ENCODE data around the gene KLK3. TPM values are rescaled to one million over a fixed set of nuclear protein-coding genes. Genes with fewer than 3 reads are reported as not detected.
A peak's percentile ranks its signal among the peaks of the same experiment; 100 is the strongest.

The KLK3 gene
- total RNA-seq, 1 experiment from 2014 or later: not detected

GRCh38 chr19:50819636-50820035 is 35.1 kb upstream of the KLK3 start:
- peaks cover 24 to 52% of the 10 kb centered on the region in 2 experiments for H3K4me1 ChIP-seq (ENCODE audit: control insufficient read depth in 1 of 2, insufficient read depth in 2 of 2, low read length in 2 of 2)
- no peaks in the 10 kb centered on the region for H3K79me2 ChIP-seq (ENCODE audit: insufficient read depth, low read length)
- no peak overlapping the region for H2AFZ ChIP-seq (ENCODE audit: low read depth, low read length, poor library complexity, severe bottlenecking)
- H3K27ac ChIP-seq (ENCODE audit: low read depth, low read length): no peak overlapping the region
- H3K36me3 ChIP-seq (ENCODE audit: control insufficient read depth in 1 of 2, insufficient read depth in 2 of 2, low read length in 2 of 2): no peaks in the 10 kb centered on the region
- H3K9me2 ChIP-seq (ENCODE audit: insufficient read depth): no peaks in the 10 kb centered on the region
- ChIA-PET CTCF (no interaction called here), POLR2A (interaction anchor here (0.6 to 1.8 kb wide), 2 partner anchors 15 to 176 kb away, joined by 4 to 12 read pairs; no protein-coding TSS in a partner anchor), RAD21 (ENCODE audit: low non-redundant PET in 1 of 2, low total read pairs in 2 of 2, uncharacterized antibody in 2 of 2, unreplicated experiment in 2 of 2) (no interaction called here)
- BruUV-seq (replicated peaks): no TSS peak
- TF ChIP-seq ELF1 (IDR thresholded peaks at IDR 0.05; ENCODE audit: borderline replicate concordance, low read depth) (no peak), POLR2A (IDR thresholded peaks at IDR 0.05; ENCODE audit: borderline replicate concordance, extremely low read depth, insufficient read depth, insufficient read length) (no peak), SP1 (IDR thresholded peaks at IDR 0.05; ENCODE audit: low read depth) (no peak), TCF7L2 (IDR thresholded peaks at IDR 0.05; ENCODE audit: borderline replicate concordance, extremely low read depth, insufficient read depth, insufficient read length) (no peak), SIN3A (IDR thresholded peaks at IDR 0.05; ENCODE audit: low read depth) (no peak), FOSL1 (IDR thresholded peaks at IDR 0.05; ENCODE audit: low read depth) (no peak), YY1 (IDR thresholded peaks at IDR 0.05; ENCODE audit: extremely low read depth, insufficient replicate concordance, low read depth, low read length) (no peak), EZH2 (IDR thresholded peaks at IDR 0.05) (no peak)
- H3K4me3 ChIP-seq (replicated peaks in 1 of 2; ENCODE audit: low read depth in 1 of 2, low read length in 2 of 2): no peak overlapping the region
- no peaks in the 10 kb centered on the region for H4K20me1 ChIP-seq (ENCODE audit: insufficient read depth)
- no peaks in the 10 kb centered on the region for H3K27me3 ChIP-seq (ENCODE audit: insufficient read depth, low read length)
- peaks cover 0 to 7% of the 10 kb centered on the region in 2 experiments; a peak in 1 of 4 replicates for H3K9me3 ChIP-seq (ENCODE audit: control insufficient read depth in 1 of 2, insufficient read depth in 1 of 2, low read depth in 1 of 2, low read length in 2 of 2)
- DNase-seq (ENCODE audit: low read depth, low spot score): no peak
- H3K9ac ChIP-seq (ENCODE audit: low read length): no peak overlapping the region
- no peak overlapping the region; the same call in 1 of the 2 replicates for H3K4me2 ChIP-seq (ENCODE audit: low read length)
- intact Hi-C loops (cut with micrococcal nuclease): no loop called here
- ATAC-seq: no peak

GRCh38 chr19:50820086-50820485 is 34.6 kb upstream of the KLK3 start:
- Histone ChIP-seq H3K4me2 (ENCODE audit: low read length) (peak overlapping the region; percentile 76), H3K9ac (ENCODE audit: low read length) (0 out of 2 replicates have a peak overlapping the region, but pooled peaks have one; percentile 23), H3K79me2 (ENCODE audit: insufficient read depth, low read length) (no peaks in the 10 kb centered on the region), H3K27ac (ENCODE audit: low read depth, low read length) (no peak overlapping the region), H2AFZ (ENCODE audit: low read depth, low read length, poor library complexity, severe bottlenecking) (no peak overlapping the region), H4K20me1 (ENCODE audit: insufficient read depth) (no peaks in the 10 kb centered on the region), H3K27me3 (ENCODE audit: insufficient read depth, low read length) (no peaks in the 10 kb centered on the region), H3K36me3 (ENCODE audit: control insufficient read depth in 1 of 2, insufficient read depth in 2 of 2, low read length in 2 of 2) (no peaks in the 10 kb centered on the region), H3K4me1 (ENCODE audit: control insufficient read depth in 1 of 2, insufficient read depth in 2 of 2, low read length in 2 of 2) (peaks cover 24 to 52% of the 10 kb centered on the region in 2 experiments), H3K4me3 (replicated peaks in 1 of 2; ENCODE audit: low read depth in 1 of 2, low read length in 2 of 2) (no peak overlapping the region), H3K9me2 (ENCODE audit: insufficient read depth) (no peaks in the 10 kb centered on the region), H3K9me3 (ENCODE audit: control insufficient read depth in 1 of 2, insufficient read depth in 1 of 2, low read depth in 1 of 2, low read length in 2 of 2) (peaks cover 0 to 6% of the 10 kb centered on the region in 2 experiments; a peak in 1 of 4 replicates)
- ChIA-PET POLR2A (interaction anchor here (0.6 to 1.8 kb wide), 2 partner anchors 16 to 176 kb away, joined by 4 to 12 read pairs; no protein-coding TSS in a partner anchor), RAD21 (ENCODE audit: low non-redundant PET in 1 of 2, low total read pairs in 2 of 2, uncharacterized antibody in 2 of 2, unreplicated experiment in 2 of 2) (interaction anchor here in 1 of 2 experiments (0.5 kb wide), 1 partner anchor 115 kb away, joined by 3 read pairs; no protein-coding TSS in a partner anchor), CTCF (no interaction called here)
- ATAC-seq (no peak), DNase-seq (ENCODE audit: low read depth, low spot score) (no peak)
- no TSS peak for BruUV-seq (replicated peaks)
- intact Hi-C loops (cut with micrococcal nuclease): no loop called here
- TF ChIP-seq EZH2 (IDR thresholded peaks at IDR 0.05): no peak
- no peak for TF ChIP-seq SP1 (IDR thresholded peaks at IDR 0.05; ENCODE audit: low read depth)
- no peak for TF ChIP-seq SRF (IDR thresholded peaks at IDR 0.05; ENCODE audit: low read depth)
- TF ChIP-seq POLR2A (IDR thresholded peaks at IDR 0.05; ENCODE audit: borderline replicate concordance, extremely low read depth, insufficient read depth, insufficient read length): no peak
- no peak for TF ChIP-seq TCF7L2 (IDR thresholded peaks at IDR 0.05; ENCODE audit: borderline replicate concordance, extremely low read depth, insufficient read depth, insufficient read length)
- no peak; the same call in 1 of the 2 replicates for TF ChIP-seq MAX (IDR thresholded peaks at IDR 0.05)
- no peak for TF ChIP-seq ZNF274 (IDR thresholded peaks at IDR 0.05; ENCODE audit: low read depth, low read length)
- TF ChIP-seq FOSL1 (IDR thresholded peaks at IDR 0.05; ENCODE audit: low read depth): no peak
- no peak for TF ChIP-seq EZH2phosphoT487 (IDR thresholded peaks at IDR 0.05; ENCODE audit: borderline replicate concordance)
- TF ChIP-seq ZBTB33 (IDR thresholded peaks at IDR 0.05; ENCODE audit: extremely low read depth, insufficient replicate concordance, low read length): no peak
- TF ChIP-seq YY1 (IDR thresholded peaks at IDR 0.05; ENCODE audit: extremely low read depth, insufficient replicate concordance, low read depth, low read length): no peak
- no peak for TF ChIP-seq CEBPB (IDR thresholded peaks at IDR 0.05; ENCODE audit: low read depth)
- no peak for TF ChIP-seq RAD21 (IDR thresholded peaks at IDR 0.05; ENCODE audit: low read depth)
- TF ChIP-seq POLR2AphosphoS5 (IDR thresholded peaks at IDR 0.05; ENCODE audit: low read depth, low read length): no peak
- no peak for TF ChIP-seq JUND (IDR thresholded peaks at IDR 0.05)
- no peak for TF ChIP-seq ATF3 (IDR thresholded peaks at IDR 0.05)
- TF ChIP-seq EGR1 (IDR thresholded peaks at IDR 0.05; ENCODE audit: low read depth): no peak
- TF ChIP-seq ZFX (IDR thresholded peaks at IDR 0.05): no peak
